Body of pancreas (tissue), 4 donors: ENCODE results near the gene UBE2E2. TPM values are rescaled to one million over a fixed set of nuclear protein-coding genes. Genes with fewer than 3 reads are reported as not detected.

Source experiments
- ATAC-seq: fragments of 150-250 bp; one replicate; pipeline ENCODE4 v1.9.1; 2016
- DNase-seq, 4 donors: peaks; one replicate each; pipeline ENCODE4 v3.0.0-alpha.2; 2019
- H3K27ac ChIP-seq, 4 donors: fragments of 200-600 bp; sonication (generic); 1 replicate in 3 of 4; 2 replicates in 1 of 4; pipeline versions ENCODE4 v1.5.1 to v1.6.1; 2016 to 2019; ENCODE audit warnings: mild to moderate bottlenecking in 1 of 4, mixed read lengths in 1 of 4, moderate library complexity in 1 of 4
- H3K27me3 ChIP-seq, 2 donors: fragments of 200-600 bp; sonication (generic); one replicate each; pipeline ENCODE4 v1.6.0; 2016; ENCODE audit warnings: mild to moderate bottlenecking in 1 of 2
- H3K36me3 ChIP-seq, 2 donors: fragments of 200-600 bp; sonication (generic); replicated peaks in 1 of 2; 2 replicates each; pipeline ENCODE4 v1.5.1; 2016; ENCODE audit warnings: low read depth in 2 of 2; ENCODE audit not compliant: insufficient read depth in 1 of 2
- H3K4me1 ChIP-seq: fragments of 200-600 bp; sonication (generic); one replicate; pipeline ENCODE4 v1.6.0; 2016
- H3K4me3 ChIP-seq, 2 donors: fragments of 200-600 bp; sonication (generic); 1 replicate in 1 of 2; 2 replicates in 1 of 2; pipeline ENCODE4 v1.5.1; 2016 to 2019
- H3K9me3 ChIP-seq, 3 donors: fragments of 200-600 bp; sonication (generic); 1 replicate in 2 of 3; 2 replicates in 1 of 3; pipeline ENCODE4 v1.5.1; 2016
- CTCF ChIP-seq, 7 experiments: fragments of 450-650 bp in 4 of 7; fragments of 200-600 bp in 3 of 7; sonication (generic) in 3 of 7; IDR thresholded peaks; one replicate each; pipeline ENCODE4 v1.5.1; 2016 to 2019; ENCODE audit warnings: antibody characterized with exemption in 7 of 7
- POLR2A ChIP-seq, 3 donors: fragments of 450-650 bp; IDR thresholded peaks; one replicate each; pipeline ENCODE4 v1.6.1; 2016; ENCODE audit warnings: antibody characterized with exemption in 3 of 3, mild to moderate bottlenecking in 2 of 3
- WGBS, 2 donors: methylation state at CpG; one replicate each; pipeline ENCODE4 v1.1.5; 2017; 5-methylcytosine and 5-hydroxymethylcytosine counted together
- intact Hi-C: fragments of 100-400 bp; cut with DNase I; formaldehyde crosslinking; loops from one replicate; pipeline ENCODE4 v1.15.1; 2023
- total RNA-seq, 2 donors: library from RNA; depleted of rRNA; stranded (reverse); fragments of >200 nt; gene quantifications; one replicate each; pipeline ENCODE4 v1.1.0, GENCODE V29; 2016

The UBE2E2 gene
- total RNA-seq, 2 donors from 2014 or later = 7.8 to 23.7 TPM

- H3K27me3 ChIP-seq = no peaks in the 10 kb centered on the region
- ATAC-seq = no peak
- no peaks in the 10 kb centered on the region for H3K9me3 ChIP-seq
- no peak overlapping the region for H3K27ac ChIP-seq
- H3K4me1 ChIP-seq = peaks cover 10% of the 10 kb centered on the region
- intact Hi-C loops = no loop called here
- H3K36me3 ChIP-seq = no peaks in the 10 kb centered on the region
- TF ChIP-seq POLR2A (IDR thresholded peaks at IDR 0.05) (no peak), CTCF (IDR thresholded peaks at IDR 0.05) (no peak)
- DNase-seq = no peak
- no peak overlapping the region for H3K4me3 ChIP-seq
Measured at GRCh38 chr3:23493889-23494288, 290.8 kb downstream of the UBE2E2 start.

GRCh38 chr3:23494967-23495366 is 291.8 kb downstream of the UBE2E2 start:
- intact Hi-C loops = no loop called here

GRCh38 chr3:23495507-23495906 is 292.4 kb downstream of the UBE2E2 start:
- Histone ChIP-seq H3K9me3 (no peaks in the 10 kb centered on the region), H3K4me3 (no peak overlapping the region), H3K36me3 (no peaks in the 10 kb centered on the region), H3K27ac (no peak overlapping the region), H3K4me1 (peaks cover 10% of the 10 kb centered on the region), H3K27me3 (no peaks in the 10 kb centered on the region)
- no peak for TF ChIP-seq POLR2A (IDR thresholded peaks at IDR 0.05)
- no peak for TF ChIP-seq CTCF (IDR thresholded peaks at IDR 0.05)
- no peak for ATAC-seq
- intact Hi-C loops = no loop called here
- no peak for DNase-seq
- WGBS, 2 donors = 76 to 94% methylated on average over 1 of the region's 1 CpG

More at GRCh38 chr3:23494967-23495366, 291.8 kb downstream of the UBE2E2 start:
- Histone ChIP-seq H3K27me3 (no peaks in the 10 kb centered on the region), H3K27ac (no peak overlapping the region), H3K4me3 (no peak overlapping the region), H3K9me3 (no peaks in the 10 kb centered on the region), H3K36me3 (no peaks in the 10 kb centered on the region), H3K4me1 (peaks cover 10% of the 10 kb centered on the region)
- TF ChIP-seq POLR2A (IDR thresholded peaks at IDR 0.05) = no peak
- TF ChIP-seq CTCF (IDR thresholded peaks at IDR 0.05) = no peak
- ATAC-seq (no peak), DNase-seq (no peak)
- WGBS, 2 donors = 94 to 95% methylated on average over 1 of the region's 1 CpG

GRCh38 chr3:23496165-23496564 is 293.0 kb downstream of the UBE2E2 start:
- WGBS, 2 donors = 91 to 96% methylated on average over 1 of the region's 1 CpG
- Histone ChIP-seq H3K27ac (no peak overlapping the region), H3K4me3 (no peak overlapping the region), H3K36me3 (no peaks in the 10 kb centered on the region), H3K9me3 (no peaks in the 10 kb centered on the region), H3K27me3 (no peaks in the 10 kb centered on the region), H3K4me1 (peaks cover 10% of the 10 kb centered on the region)
- no peak for TF ChIP-seq CTCF (IDR thresholded peaks at IDR 0.05)
- TF ChIP-seq POLR2A (IDR thresholded peaks at IDR 0.05) = no peak
- ATAC-seq = no peak
- intact Hi-C loops = no loop called here
- no peak for DNase-seq

GRCh38 chr3:23497156-23497555 is 294.0 kb downstream of the UBE2E2 start:
- intact Hi-C loops = no loop called here
- TF ChIP-seq CTCF (IDR thresholded peaks at IDR 0.05) (no peak), POLR2A (IDR thresholded peaks at IDR 0.05) (no peak)
- ATAC-seq = no peak

More at GRCh38 chr3:23497156-23497555, 294.0 kb downstream of the UBE2E2 start:
- Histone ChIP-seq H3K4me3 (no peak overlapping the region), H3K4me1 (peaks cover 10% of the 10 kb centered on the region), H3K27me3 (no peaks in the 10 kb centered on the region), H3K9me3 (no peaks in the 10 kb centered on the region), H3K27ac (no peak overlapping the region), H3K36me3 (no peaks in the 10 kb centered on the region)
- no peak for DNase-seq
- 92 to 94% methylated on average over 5 of the region's 5 CpGs for WGBS, 2 donors
